ENCODE measurements around the gene SLAMF1.
"Not testable (repeated sequence)": the region's sequence is repeated elsewhere in the genome, so short reads cannot be mapped to it uniquely, and the experiment has no call there.

The SLAMF1 gene

GRCh38 chr1:160638540-160638857 lies 8.3 kb downstream of the SLAMF1 start:
- no peak for DNase-seq

- DNase-seq: no peak
Measured at GRCh38 chr1:160637821-160638539, 8.9 kb downstream of the SLAMF1 start.

GRCh38 chr1:160637065-160637464 lies 9.8 kb downstream of the SLAMF1 start:
- DNase-seq: no peak

- DNase-seq: no peak
Measured at GRCh38 chr1:160636547-160636946, 10.3 kb downstream of the SLAMF1 start.

GRCh38 chr1:160636076-160636475 lies 10.8 kb downstream of the SLAMF1 start:
- no peak for DNase-seq

- no peak for DNase-seq
Measured at GRCh38 chr1:160634543-160635491, 12.0 kb downstream of the SLAMF1 start.

GRCh38 chr1:160633330-160633903 lies 13.4 kb downstream of the SLAMF1 start:
- DNase-seq: no peak

- DNase-seq: no peak
Measured at GRCh38 chr1:160631983-160632625, 14.7 kb downstream of the SLAMF1 start.

- no peak for DNase-seq
Measured at GRCh38 chr1:160630523-160631451, 16.1 kb downstream of the SLAMF1 start.

GRCh38 chr1:160629286-160630210 lies 17.3 kb downstream of the SLAMF1 start:
- DNase-seq: no peak

- no peak for DNase-seq
Measured at GRCh38 chr1:160628799-160629263, 18.0 kb downstream of the SLAMF1 start.

GRCh38 chr1:160627677-160628289 lies 19.1 kb downstream of the SLAMF1 start:
- DNase-seq: not testable (repeated sequence)

- no peak for DNase-seq
Measured at GRCh38 chr1:160626509-160627342, 20.1 kb downstream of the SLAMF1 start.

GRCh38 chr1:160625725-160626498 lies 20.9 kb downstream of the SLAMF1 start:
- DNase-seq: no peak

GRCh38 chr1:160625321-160625720 lies 21.5 kb downstream of the SLAMF1 start:
- DNase-seq: no peak

- no peak for DNase-seq
Measured at GRCh38 chr1:160624464-160624863, 22.4 kb downstream of the SLAMF1 start.

- DNase-seq: no peak
Measured at GRCh38 chr1:160623862-160624261, 23.0 kb downstream of the SLAMF1 start.

GRCh38 chr1:160623227-160623633 lies 23.6 kb downstream of the SLAMF1 start:
- no peak for DNase-seq

All from fibroblast of upper back skin (primary cell).